HEK293 (cell line): ENCODE data around the gene RIMBP3C.

ENCODE experiments used
- ZBTB20 ChIP-seq: fragments of 450-650 bp; formaldehyde crosslinking; IDR thresholded peaks from 2 replicates; pipeline ENCODE4 v1.5.1; 2016; ENCODE audit warnings: missing biosample characterization, missing genetic modification characterization
- ZNF274 ChIP-seq, 2 experiments: fragments of 200-500 bp in 1 of 2; fragments of 450-650 bp in 1 of 2; sonication (Bioruptor generic) in 1 of 2; formaldehyde crosslinking in 1 of 2; IDR thresholded peaks; 2 replicates each; pipeline versions ENCODE4 v1.5.1 to v1.6.1; 2014 to 2016; ENCODE audit warnings: borderline replicate concordance in 1 of 2, inconsistent platforms in 1 of 2, low read length in 1 of 2, missing biosample characterization in 1 of 2, missing genetic modification characterization in 1 of 2

DNA sequence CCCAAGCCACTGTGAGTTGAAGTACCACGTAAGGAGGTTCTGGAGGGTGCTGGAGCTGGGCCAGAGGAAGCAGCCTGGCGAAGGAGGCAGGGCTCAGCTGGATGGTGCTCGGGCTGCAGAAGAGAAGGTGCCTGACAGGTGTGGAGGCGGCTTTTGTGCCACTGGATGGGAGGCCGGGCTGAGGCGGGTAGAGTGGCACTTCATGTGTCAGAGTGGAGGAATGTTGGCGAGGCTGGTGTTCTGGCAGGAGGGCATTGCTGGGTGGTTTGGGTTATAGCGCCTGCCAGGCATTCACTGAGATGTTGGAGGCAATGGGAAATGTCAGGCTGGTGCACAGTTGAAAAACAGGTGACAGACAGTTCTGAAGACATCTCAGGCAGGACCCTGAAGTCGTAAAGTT is 40.4 kb upstream of the RIMBP3C start:
- TF ChIP-seq ZBTB20 (no peak), ZNF274 (IDR thresholded peaks at IDR 0.05; ENCODE audit: low read length) (no peak), ZNF274 (tag by site-specific recombination; IDR thresholded peaks at IDR 0.05; ENCODE audit: borderline replicate concordance) (no peak)
